Bone marrow (tissue), 2 donors: Measurements from ENCODE around the gene C16orf46.

Experiments used
- DNase-seq, 2 donors: peaks; one replicate each; lab custom pipeline; 2025; lab: John Stamatoyannopoulos, UW

Gene C16orf46

DNA sequence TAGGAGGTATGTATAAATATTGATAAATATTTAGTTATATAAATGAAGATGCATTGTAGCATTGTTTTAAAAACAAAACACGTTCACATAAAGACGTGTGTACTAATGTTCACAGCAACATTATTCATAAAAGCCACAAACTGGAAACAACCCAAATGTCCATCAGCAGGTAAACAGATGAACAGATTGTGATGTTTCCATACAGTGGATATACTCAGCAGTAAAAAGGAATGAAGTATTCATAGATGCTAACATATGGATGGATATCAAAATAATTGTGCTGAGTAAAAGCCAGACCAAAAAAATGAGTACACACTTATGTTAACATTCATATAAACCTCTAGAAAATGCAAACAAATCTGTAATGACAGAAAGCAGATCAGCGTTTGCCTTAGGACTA is 64.1 kb downstream of the C16orf46 start:
- no peak for DNase-seq
